OCI-LY3 (cell line): ENCODE measurements around the gene TLK1.
A peak's percentile ranks its signal among the peaks of the same experiment; 100 is the strongest.

Experiments
- H2AFZ ChIP-seq: fragments of 200-600, 300-600 bp; shearing (Covaris generic); 2 replicates; pipeline ENCODE4 v1.6.0; 2014; ENCODE audit warnings: antibody characterized with exemption, low read depth, low read length
- H3K27ac ChIP-seq: fragments of 200-600, 300-600 bp; sonication (generic); 2 replicates; pipeline ENCODE4 v1.5.1; 2014; ENCODE audit warnings: mild to moderate bottlenecking, low read length, moderate library complexity, mixed read lengths
- H3K27me3 ChIP-seq: fragments of 200-600, 300-600 bp; sonication (generic); 2 replicates; pipeline ENCODE4 v1.6.1; 2014; ENCODE audit warnings: low read depth, low read length, mixed read lengths
- H3K36me3 ChIP-seq: fragments of 200-600, 300-600 bp; sonication (generic); replicated peaks from 2 replicates; pipeline ENCODE3; 2014; ENCODE audit warnings: low read depth, low read length, mixed read lengths
- H3K4me1 ChIP-seq: fragments of 300-600, 200-600 bp; sonication (generic); 2 replicates; pipeline ENCODE4 v1.6.1; 2014; ENCODE audit warnings: low read length, mixed read lengths
- H3K4me2 ChIP-seq: fragments of 200-600, 300-600 bp; sonication (generic); 2 replicates; pipeline ENCODE4 v1.6.1; 2014; ENCODE audit warnings: low read length, mixed read lengths
- H3K4me3 ChIP-seq: fragments of 300-600, 200-600 bp; sonication (generic); 2 replicates; pipeline ENCODE4 v1.5.1; 2014; ENCODE audit warnings: antibody characterized with exemption, mild to moderate bottlenecking, low read length, moderate library complexity
- H3K79me2 ChIP-seq: fragments of 300-600, 200-600 bp; shearing (Covaris generic); 2 replicates; pipeline ENCODE4 v1.6.1; 2014; ENCODE audit warnings: mild to moderate bottlenecking, low read length, mixed read lengths
- H3K9ac ChIP-seq: fragments of 300-600, 200-600 bp; shearing (Covaris generic); 2 replicates; pipeline ENCODE4 v1.6.0; 2014; ENCODE audit warnings: mild to moderate bottlenecking, low read length, moderate library complexity
- H3K9me3 ChIP-seq: fragments of 200-600, 300-600 bp; shearing (Covaris generic); 2 replicates; pipeline ENCODE4 v1.6.1; 2014; ENCODE audit warnings: low read length, mixed read lengths; ENCODE audit not compliant: insufficient read depth
- H4K20me1 ChIP-seq: fragments of 200-600, 300-600 bp; sonication (generic); 2 replicates; pipeline ENCODE4 v1.6.1; 2016; ENCODE audit warnings: low read length, mixed read lengths; ENCODE audit not compliant: insufficient read depth
- CTCF ChIP-seq: fragments of 200-600, 300-600 bp; sonication (generic); IDR thresholded peaks from 2 replicates; pipeline ENCODE4 v1.5.1; 2014; ENCODE audit warnings: antibody characterized with exemption, low read length, low read depth
- EZH2phosphoT487 ChIP-seq: fragments of 200-600 bp; shearing (Covaris generic); IDR thresholded peaks from 2 replicates; pipeline ENCODE4 v1.6.1; 2018; ENCODE audit warnings: antibody characterized with exemption, mixed run types, low read depth

TLK1 gene

GRCh38 chr2:171088057-171088834 is 72.4 kb downstream of the TLK1 start:
- no peak overlapping the region for H2AFZ ChIP-seq
- H3K9me3 ChIP-seq = no peaks in the 10 kb centered on the region
- no peak for TF ChIP-seq CTCF
- TF ChIP-seq EZH2phosphoT487 = no peak
- no peak overlapping the region for H3K4me3 ChIP-seq
- peaks cover 64% of the 10 kb centered on the region for H4K20me1 ChIP-seq
- H3K27me3 ChIP-seq = no peaks in the 10 kb centered on the region
- H3K27ac ChIP-seq = no peak overlapping the region
- H3K79me2 ChIP-seq = peaks cover 67% of the 10 kb centered on the region
- peaks cover 6% of the 10 kb centered on the region; the same call in 1 of the 2 replicates for H3K4me1 ChIP-seq
- H3K4me2 ChIP-seq = no peak overlapping the region
- no peak overlapping the region for H3K9ac ChIP-seq
- H3K36me3 ChIP-seq = no peaks in the 10 kb centered on the region

- Histone ChIP-seq H4K20me1 (peaks cover 57% of the 10 kb centered on the region), H3K4me3 (no peak overlapping the region), H3K36me3 (no peaks in the 10 kb centered on the region), H3K9ac (no peak overlapping the region), H3K27me3 (no peaks in the 10 kb centered on the region), H3K4me1 (peaks cover 6% of the 10 kb centered on the region; the same call in 1 of the 2 replicates), H3K4me2 (no peak overlapping the region), H2AFZ (no peak overlapping the region), H3K9me3 (no peaks in the 10 kb centered on the region), H3K79me2 (peaks cover 60% of the 10 kb centered on the region), H3K27ac (no peak overlapping the region)
- TF ChIP-seq EZH2phosphoT487 (no peak), CTCF (no peak)
These were observed 73.1 kb downstream of the TLK1 start for GRCh38 chr2:171087547-171087946.

GRCh38 chr2:171086352-171087290 is 74.1 kb downstream of the TLK1 start:
- Histone ChIP-seq H3K4me1 (peaks cover 6% of the 10 kb centered on the region; the same call in 1 of the 2 replicates), H3K4me2 (peak overlapping the region; percentile 37), H3K9me3 (no peaks in the 10 kb centered on the region), H3K9ac (no peak overlapping the region), H4K20me1 (peaks cover 49% of the 10 kb centered on the region), H3K4me3 (no peak overlapping the region), H2AFZ (no peak overlapping the region), H3K36me3 (no peaks in the 10 kb centered on the region), H3K79me2 (peaks cover 54% of the 10 kb centered on the region), H3K27me3 (no peaks in the 10 kb centered on the region), H3K27ac (no peak overlapping the region)
- no peak for TF ChIP-seq EZH2phosphoT487
- peak; percentile 67 for TF ChIP-seq CTCF

GRCh38 chr2:171084128-171084527 is 76.6 kb downstream of the TLK1 start:
- Histone ChIP-seq H3K27me3 (no peaks in the 10 kb centered on the region), H3K4me1 (peaks cover 6% of the 10 kb centered on the region; the same call in 1 of the 2 replicates), H4K20me1 (peaks cover 40% of the 10 kb centered on the region), H3K79me2 (peaks cover 47% of the 10 kb centered on the region), H3K9ac (no peak overlapping the region), H2AFZ (no peak overlapping the region), H3K9me3 (no peaks in the 10 kb centered on the region), H3K36me3 (peaks cover 3% of the 10 kb centered on the region), H3K4me3 (no peak overlapping the region), H3K27ac (no peak overlapping the region), H3K4me2 (no peak overlapping the region)
- TF ChIP-seq EZH2phosphoT487 (no peak), CTCF (no peak)
